Colonic mucosa (tissue), 4 donors: ENCODE measurements around the gene GPHN. TPM values are rescaled to one million over a fixed set of nuclear protein-coding genes. Genes with fewer than 3 reads are reported as not detected.

ENCODE experiments used
- DNase-seq: peaks from one replicate; pipeline ENCODE4 v3.0.0-alpha.2; 2020
- H3K27ac ChIP-seq: fragments of 200-600 bp; one replicate; pipeline ENCODE4 v1.8.0; 2021
- H3K27me3 ChIP-seq: fragments of 200-600 bp; one replicate; pipeline ENCODE4 v1.8.0; 2021
- H3K36me3 ChIP-seq: fragments of 200-600 bp; one replicate; pipeline ENCODE4 v1.8.0; 2021
- H3K4me1 ChIP-seq: fragments of 200-600 bp; one replicate; pipeline ENCODE4 v1.8.0; 2021; ENCODE audit warnings: mild to moderate bottlenecking
- H3K4me3 ChIP-seq: fragments of 200-600 bp; one replicate; pipeline ENCODE4 v1.8.0; 2021
- H3K9ac ChIP-seq, 2 donors: one replicate each; pipeline ENCODE4 v1.7.0; 2013; ENCODE audit warnings: control low read depth in 2 of 2, low read depth in 2 of 2, low read length in 2 of 2
- H3K9me3 ChIP-seq: fragments of 200-600 bp; one replicate; pipeline ENCODE4 v1.8.0; 2021
- intact Hi-C: fragments of 100-400 bp; cut with DNase I; formaldehyde crosslinking; loops from one replicate; pipeline ENCODE4 v1.14.1; 2022
- total RNA-seq, 2 donors: library from RNA; stranded (reverse); fragmentation: NEBNext Ultra II Directional in 1 of 2; extraction: Animal tissue kit (Norgen Biotek cat#: 25700) in 1 of 2; gene quantifications; one replicate each; pipeline ENCODE4 v1.2.1, GENCODE V29; 2021
- TF ChIP-seq, protein P1 (sequence below): fragments of 200-600 bp; IDR thresholded peaks from one replicate; pipeline ENCODE4 v1.8.0; 2022; ENCODE audit warnings: antibody characterized with exemption, mild to moderate bottlenecking
- donor health status: healthy.
- donor health status: DM: no; HTN: no; CAD: no.
- donor health status: DM: no; HTN: no; CAD: no.

Gene GPHN
- total RNA-seq, 2 donors from 2014 or later: 32.0 to 45.2 TPM

DNA sequence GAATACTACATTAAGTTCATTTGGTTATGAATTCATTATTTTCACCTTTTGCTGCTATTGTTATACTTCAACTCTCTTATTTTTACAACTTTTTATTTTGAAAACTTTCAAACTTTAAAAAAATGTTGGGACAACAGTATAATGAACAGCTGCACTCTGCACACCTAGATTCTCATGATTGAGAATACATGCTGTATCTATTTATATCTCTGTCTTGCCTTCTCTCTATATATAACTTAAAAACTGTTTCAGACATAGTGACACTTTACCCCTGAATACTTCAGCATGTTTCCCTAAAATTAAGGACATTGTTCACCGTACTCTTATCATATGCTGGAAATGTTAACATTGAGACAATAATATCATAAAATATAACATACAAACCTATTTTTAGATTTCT is 237.1 kb downstream of the GPHN start:
- no peak overlapping the region for H3K4me3 ChIP-seq
- TF ChIP-seq, protein P1, sequence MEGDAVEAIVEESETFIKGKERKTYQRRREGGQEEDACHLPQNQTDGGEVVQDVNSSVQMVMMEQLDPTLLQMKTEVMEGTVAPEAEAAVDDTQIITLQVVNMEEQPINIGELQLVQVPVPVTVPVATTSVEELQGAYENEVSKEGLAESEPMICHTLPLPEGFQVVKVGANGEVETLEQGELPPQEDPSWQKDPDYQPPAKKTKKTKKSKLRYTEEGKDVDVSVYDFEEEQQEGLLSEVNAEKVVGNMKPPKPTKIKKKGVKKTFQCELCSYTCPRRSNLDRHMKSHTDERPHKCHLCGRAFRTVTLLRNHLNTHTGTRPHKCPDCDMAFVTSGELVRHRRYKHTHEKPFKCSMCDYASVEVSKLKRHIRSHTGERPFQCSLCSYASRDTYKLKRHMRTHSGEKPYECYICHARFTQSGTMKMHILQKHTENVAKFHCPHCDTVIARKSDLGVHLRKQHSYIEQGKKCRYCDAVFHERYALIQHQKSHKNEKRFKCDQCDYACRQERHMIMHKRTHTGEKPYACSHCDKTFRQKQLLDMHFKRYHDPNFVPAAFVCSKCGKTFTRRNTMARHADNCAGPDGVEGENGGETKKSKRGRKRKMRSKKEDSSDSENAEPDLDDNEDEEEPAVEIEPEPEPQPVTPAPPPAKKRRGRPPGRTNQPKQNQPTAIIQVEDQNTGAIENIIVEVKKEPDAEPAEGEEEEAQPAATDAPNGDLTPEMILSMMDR: no peak
- no peak for DNase-seq
- no peaks in the 10 kb centered on the region for H3K9me3 ChIP-seq
- intact Hi-C loops: no loop called here
- no peak overlapping the region for H3K27ac ChIP-seq
- H3K36me3 ChIP-seq: no peaks in the 10 kb centered on the region
- H3K4me1 ChIP-seq: no peaks in the 10 kb centered on the region
- H3K9ac ChIP-seq: no peak overlapping the region
- no peaks in the 10 kb centered on the region for H3K27me3 ChIP-seq

DNA sequence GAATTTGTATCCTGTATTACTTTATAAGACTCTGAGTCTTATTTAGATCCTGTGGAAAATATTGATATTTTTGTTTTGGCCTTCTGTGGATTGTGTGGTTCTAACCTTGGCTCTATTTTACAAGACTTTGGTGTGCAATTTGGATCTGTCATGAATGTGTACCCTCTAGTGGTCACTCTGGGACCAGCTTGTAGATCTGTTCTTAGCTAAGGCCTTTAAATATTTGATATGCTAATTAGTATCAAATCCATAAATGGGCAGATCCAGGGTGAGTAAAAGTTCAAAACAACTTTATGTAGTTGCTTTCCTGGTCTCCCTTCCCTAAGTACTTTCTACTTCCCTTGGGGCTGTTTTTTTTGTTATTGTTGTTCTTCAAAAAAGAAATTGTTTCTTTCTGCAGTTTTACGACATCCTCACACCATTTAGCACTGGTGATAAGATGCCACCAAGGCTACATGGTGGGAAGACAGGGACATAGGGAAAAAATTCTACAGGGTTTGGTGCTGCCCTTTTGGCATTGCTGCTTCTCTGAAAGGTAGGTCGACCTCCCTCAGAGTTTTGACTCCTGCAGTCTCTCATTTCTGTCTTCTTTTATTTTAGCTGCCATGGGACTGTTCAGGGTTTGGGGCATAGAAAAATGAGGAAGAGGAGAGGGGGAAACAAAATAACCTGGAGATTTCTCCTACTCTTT is 238.5 kb downstream of the GPHN start:
- Histone ChIP-seq H3K9ac (no peak overlapping the region), H3K27ac (no peak overlapping the region), H3K36me3 (no peaks in the 10 kb centered on the region), H3K4me1 (no peaks in the 10 kb centered on the region), H3K27me3 (no peaks in the 10 kb centered on the region), H3K4me3 (no peak overlapping the region), H3K9me3 (no peaks in the 10 kb centered on the region)
- TF ChIP-seq, protein P1: peak; percentile 43
- intact Hi-C loops: no loop called here
- no peak for DNase-seq

DNA sequence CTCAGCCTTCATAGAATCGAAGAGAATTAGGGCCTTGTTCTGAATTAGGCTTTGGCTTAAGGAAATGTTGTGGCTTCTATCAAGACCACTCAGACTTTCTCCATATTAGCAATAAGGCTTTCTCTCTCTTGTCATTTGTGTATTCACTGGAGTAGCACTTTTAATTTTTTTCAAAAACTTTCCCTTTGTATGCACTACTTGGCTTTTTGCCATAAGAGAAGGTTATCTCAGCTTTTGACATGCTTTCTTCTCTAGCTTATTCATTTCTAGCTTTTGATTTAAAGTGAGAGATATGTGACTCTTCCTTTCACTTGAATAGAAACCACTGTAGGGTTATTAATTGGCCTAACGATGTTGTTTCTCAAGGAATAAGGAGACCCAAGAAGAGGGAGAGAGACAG is 244.2 kb downstream of the GPHN start:
- DNase-seq: no peak
- intact Hi-C loops: no loop called here
- TF ChIP-seq, protein P1: no peak
- no peak overlapping the region for H3K27ac ChIP-seq
- no peaks in the 10 kb centered on the region for H3K36me3 ChIP-seq
- H3K9ac ChIP-seq: no peak overlapping the region
- no peaks in the 10 kb centered on the region for H3K4me1 ChIP-seq
- no peaks in the 10 kb centered on the region for H3K27me3 ChIP-seq
- no peaks in the 10 kb centered on the region for H3K9me3 ChIP-seq
- H3K4me3 ChIP-seq: no peak overlapping the region

DNA sequence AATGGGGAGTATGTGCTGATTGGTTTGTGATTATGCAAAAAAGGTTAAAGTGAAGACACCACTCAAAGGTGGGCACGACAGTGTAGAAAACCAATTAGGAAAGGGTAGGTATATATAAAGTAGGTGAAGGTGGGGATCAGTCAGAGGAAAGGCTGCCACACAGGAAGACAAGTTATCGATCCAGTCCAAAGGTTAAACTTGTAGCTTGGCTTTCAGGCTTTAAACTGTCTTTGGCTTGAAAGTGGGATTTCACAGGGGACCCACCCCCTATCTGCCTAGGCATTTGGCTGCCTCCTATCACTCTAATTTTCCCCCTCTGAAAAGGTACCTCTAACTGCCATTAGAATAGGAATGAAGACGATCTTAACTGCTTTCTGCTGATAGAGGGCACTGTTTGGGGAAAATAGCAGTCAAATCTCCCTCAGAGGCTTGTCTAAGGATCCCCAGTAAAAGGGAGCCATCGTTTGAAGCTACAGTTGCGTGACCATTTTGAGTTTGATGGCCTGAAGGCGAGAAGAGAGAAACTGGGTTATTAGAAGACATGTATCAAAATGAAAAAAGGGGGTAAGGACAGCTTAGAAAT is 250.2 kb downstream of the GPHN start:
- TF ChIP-seq, protein P1: no peak
- no peaks in the 10 kb centered on the region for H3K4me1 ChIP-seq
- no peaks in the 10 kb centered on the region for H3K36me3 ChIP-seq

DNA sequence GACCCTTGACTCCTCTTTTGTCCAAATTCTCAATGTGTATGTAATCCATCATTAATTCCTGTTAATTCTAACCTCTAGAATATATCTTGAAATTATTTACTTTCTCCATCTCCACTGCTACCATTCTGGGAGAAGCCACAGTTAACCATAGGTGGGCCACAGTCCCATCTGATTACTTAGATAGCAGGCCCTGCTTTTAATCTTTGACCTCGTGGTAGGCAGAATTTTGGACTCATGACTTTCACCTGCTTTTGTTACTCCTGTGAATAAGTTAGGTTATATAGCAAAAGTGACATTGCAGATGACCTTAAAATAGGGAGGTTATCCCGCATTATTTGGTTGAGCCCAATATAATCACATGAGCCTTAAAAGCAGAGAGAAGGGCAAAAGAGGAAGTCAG is 264.2 kb downstream of the GPHN start:
- Histone ChIP-seq H3K9ac (no peak overlapping the region), H3K4me3 (no peak overlapping the region), H3K36me3 (no peaks in the 10 kb centered on the region), H3K9me3 (no peaks in the 10 kb centered on the region), H3K27ac (no peak overlapping the region), H3K27me3 (no peaks in the 10 kb centered on the region), H3K4me1 (no peaks in the 10 kb centered on the region)
- TF ChIP-seq, protein P1: no peak
- intact Hi-C loops: no loop called here
- no peak for DNase-seq

More for the DNA sequence above, 250.2 kb downstream of the GPHN start:
- H3K27me3 ChIP-seq: no peaks in the 10 kb centered on the region
- intact Hi-C loops: no loop called here
- no peak overlapping the region for H3K27ac ChIP-seq
- H3K4me3 ChIP-seq: no peak overlapping the region
- H3K9ac ChIP-seq: no peak overlapping the region
- DNase-seq: no peak
- no peaks in the 10 kb centered on the region for H3K9me3 ChIP-seq
